ENCODE results near the gene OR1G1.
"Not testable (repeated sequence)": the region's sequence is repeated elsewhere in the genome, so short reads cannot be mapped to it uniquely, and the experiment has no call there.

- not testable (repeated sequence) for TF ChIP-seq CTCF, POLR2A (IDR thresholded peaks at IDR 0.05)
Observed at GRCh38 chr17:3137494-3137893, 10.1 kb upstream of the OR1G1 start.
